NCI-H2029 treated with DMSO at 0.1 percent for 48 hours (cell line): ENCODE results near the gene LRRC15.
A peak's percentile ranks its signal among the peaks of the same experiment; 100 is the strongest.

Source experiments
- DNase-seq: peaks from one replicate; lab custom pipeline; 2025; lab: John Stamatoyannopoulos, UW

Gene LRRC15

DNA sequence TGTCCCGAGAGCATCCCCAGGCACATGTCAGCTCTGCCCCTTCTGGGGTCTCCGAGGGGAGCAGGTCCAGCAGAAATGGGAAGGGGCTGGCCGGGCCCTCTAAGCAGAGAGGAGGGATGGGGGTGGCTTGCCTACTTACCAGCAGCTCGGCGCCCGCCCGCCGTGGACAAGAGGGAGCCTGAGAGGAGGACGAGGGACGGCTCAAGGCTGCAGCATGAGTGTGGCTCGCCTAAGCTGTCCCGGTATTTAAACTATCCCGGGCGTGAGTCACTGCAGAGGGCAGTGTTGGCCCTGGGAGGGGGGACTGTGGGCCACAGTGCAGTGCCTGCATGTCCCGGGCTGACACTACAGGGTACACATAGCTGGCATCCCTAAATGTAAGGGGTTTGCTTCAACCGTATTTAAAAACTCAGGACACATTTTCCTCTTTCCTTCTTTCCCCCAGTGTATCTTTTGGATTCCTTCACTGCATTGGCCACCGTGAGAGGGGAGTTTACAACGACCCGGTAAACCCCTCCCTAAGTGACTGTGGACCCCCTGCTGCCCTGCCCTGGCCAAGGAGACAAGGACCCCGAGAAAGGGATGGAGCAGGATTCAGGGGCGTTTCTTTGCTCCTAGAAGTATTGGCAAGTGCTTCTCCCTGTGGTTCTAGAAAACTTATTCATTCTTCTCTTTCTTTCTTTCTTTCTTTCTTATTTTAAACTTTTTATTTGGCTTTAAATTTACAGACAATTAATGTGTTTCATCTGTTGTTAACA, at the start of gene LRRC15:
LRRC15 (minus strand) TSS at position 222 of the 758 bp plus-strand sequence. CDS start 8,700 bp downstream, outside the sequence.
- DNase-seq = no peak

DNA sequence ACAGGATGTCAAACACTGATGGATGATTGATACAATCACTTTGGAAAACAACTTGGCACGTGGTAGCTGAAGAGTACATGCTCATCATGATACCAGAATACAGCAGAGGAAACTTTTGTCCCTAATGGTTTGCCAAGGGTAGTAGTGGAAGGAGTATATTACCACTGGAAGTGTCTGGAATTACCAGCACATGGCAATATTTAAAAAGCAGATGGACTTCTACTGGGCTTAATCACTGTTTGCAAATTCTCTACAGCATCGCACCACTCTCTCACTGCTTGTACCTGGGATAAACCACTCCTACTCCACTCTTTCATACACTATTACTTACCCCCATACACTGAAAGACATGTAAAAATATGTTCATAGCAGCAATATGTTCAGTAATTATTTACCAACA, 49.1 kb upstream of the LRRC15 start:
- no peak for DNase-seq

DNA sequence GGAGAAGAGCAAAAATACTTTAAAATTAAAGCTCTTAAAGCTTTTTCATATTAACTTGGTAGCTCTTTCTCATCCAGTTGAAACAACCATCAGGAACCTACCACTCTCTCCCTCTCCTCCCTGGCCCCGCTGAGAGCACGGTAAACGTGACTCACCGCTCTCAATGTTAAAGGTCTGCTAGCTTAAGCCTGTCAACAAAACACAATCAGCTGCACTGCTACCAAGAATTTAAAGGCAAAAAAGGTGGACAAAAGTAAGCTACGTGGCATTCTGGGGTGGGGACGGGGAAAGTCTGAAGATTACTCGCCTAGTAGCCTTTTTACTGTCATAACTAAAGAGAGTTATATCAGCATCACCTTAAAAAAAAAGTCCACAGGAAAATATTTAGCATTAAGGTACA, 37.9 kb upstream of the LRRC15 start:
- no peak for DNase-seq

DNA sequence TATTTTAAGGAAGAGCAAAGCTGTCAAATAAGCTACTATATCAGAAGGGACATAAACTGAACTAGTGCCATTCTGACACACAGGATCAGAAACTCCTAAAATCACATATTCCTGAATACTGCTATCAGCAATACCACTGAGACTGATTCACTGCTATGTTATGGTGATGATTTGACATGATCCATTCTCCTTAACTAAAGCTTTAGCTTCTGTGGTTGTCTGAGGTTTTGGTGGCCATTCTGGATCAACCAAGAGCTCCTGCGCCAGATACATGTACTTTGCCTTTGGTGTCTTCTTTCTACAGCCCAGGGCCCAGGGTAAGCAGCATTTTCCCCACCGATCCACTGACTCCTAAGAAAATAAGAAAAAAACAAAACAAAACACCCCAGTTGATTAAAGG, 36.2 kb upstream of the LRRC15 start:
- no peak for DNase-seq

DNA sequence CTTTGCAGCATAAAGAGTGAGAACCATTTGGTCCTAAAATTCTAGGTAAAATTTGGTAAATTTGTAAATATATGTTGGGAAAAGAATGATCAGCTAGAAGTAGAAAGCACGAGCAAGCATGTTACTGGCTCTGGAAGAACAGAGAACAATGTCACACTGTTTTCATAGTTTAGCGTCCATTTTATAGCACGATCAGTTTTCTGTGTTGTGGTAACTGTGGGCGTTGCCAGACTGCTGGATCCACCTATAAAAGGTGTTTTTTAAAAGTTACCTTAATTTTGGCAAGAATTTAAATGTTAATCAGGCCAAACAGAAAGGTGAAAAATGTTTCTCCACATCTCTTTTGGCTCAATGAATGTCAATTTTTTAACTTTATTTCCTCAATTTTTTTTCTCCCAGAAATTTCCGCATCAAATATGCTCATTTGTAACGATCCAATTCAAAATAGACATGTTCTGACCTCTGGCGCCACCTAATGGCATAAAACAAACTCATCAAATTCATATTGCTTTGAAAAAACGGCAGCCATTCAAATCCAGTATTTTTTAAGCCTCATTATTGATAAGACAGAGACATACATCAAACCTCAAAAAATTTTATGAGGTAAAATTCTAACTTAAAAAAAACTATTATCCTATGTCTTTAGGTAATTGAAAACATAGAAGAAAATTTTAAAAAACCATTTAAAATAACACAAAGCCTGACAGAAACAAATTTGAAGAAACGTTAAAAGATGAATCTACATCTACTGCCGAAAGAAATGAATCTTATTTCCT, 35.0 kb upstream of the LRRC15 start:
- DNase-seq = peak; percentile 62

DNA sequence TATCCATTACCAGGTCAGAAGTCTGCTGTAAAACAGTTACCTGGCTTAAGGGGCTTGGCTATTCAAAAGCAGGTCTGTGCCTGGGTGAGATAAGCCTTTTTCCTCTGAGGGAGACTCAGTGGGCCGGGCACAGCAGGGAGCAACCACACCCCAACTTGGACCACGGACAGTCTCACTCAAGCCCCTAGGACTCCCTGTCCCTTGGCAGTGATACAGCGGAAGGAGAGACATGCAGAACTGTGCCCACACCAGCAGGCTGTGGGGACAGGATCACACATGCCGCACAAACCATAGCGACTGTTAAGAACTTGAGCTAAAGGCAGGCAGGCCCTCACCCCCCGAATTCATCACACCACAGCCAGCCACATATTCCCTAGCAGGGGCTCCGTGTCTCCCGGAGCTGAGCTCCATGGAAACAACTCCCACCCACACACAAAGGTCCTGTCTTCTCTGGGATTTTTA, 32.4 kb upstream of the LRRC15 start:
- DNase-seq = no peak

DNA sequence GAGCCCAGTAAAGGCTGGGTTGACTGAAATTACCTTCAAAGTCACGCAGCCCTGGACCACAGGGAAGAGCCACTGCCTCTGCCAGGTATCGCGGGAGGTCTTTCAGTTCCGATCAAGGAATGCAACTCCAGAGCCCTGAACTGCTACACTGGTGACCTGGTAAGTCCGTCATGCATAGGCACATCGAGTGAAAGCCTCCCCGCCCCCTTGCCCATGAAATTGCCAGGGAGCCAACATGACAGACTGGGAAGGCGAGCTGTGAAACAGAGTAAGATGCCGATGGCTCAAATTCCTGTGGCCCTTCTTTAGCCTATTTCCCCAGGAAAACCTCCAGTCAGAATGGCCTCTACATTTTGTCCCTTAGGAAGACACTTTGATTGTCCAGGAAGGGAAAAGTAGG, 31.8 kb upstream of the LRRC15 start:
- no peak for DNase-seq

DNA sequence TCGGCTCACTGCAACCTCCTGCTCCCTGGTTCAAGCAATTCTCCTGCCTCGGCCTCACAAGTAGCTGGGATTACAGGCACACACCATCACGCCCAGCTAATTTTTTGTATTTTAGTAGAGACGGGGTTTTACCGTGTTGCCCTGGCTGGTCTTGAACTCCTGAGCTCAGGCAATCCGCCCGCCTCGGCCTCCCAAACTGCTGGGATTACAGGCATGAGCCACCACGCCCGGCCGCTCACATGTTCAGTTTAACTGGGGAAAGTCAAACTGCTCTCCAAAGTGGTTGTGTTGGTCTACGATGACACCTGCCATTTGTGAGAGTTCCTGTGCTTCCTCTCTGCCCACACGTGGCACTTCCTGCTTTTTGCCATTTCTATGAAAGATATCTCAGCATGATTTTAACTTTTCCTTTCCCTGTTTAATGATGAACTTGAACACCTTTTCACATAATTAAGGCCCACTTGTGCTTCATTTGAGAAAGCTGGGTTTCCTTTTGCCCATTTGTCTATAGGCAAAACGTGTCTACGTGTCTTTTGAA, 30.4 kb upstream of the LRRC15 start:
- DNase-seq = no peak

DNA sequence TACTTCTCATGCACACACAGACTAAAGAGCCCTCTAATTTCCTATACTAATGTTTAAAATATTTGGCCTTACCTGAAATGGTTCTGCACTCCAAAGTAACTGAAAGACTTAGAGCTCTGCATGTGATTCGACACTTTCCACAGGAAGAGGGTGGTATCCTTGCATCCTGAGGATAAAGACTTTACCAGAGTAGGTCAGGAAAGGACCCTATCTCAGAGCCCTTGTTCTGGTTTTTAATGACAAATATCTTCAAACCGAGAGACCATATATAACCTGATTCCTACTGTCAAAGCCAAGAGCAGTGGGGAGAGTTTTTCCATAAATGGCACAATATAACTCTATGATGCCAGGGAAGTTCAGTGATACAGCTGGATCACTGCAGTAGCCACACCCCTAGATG, 29.6 kb upstream of the LRRC15 start, which contains the start of gene GP5:
GP5 (minus strand) TSS at position 101 of the 400 bp plus-strand sequence. CDS start 984 bp downstream, outside the sequence.
- DNase-seq = no peak

DNA sequence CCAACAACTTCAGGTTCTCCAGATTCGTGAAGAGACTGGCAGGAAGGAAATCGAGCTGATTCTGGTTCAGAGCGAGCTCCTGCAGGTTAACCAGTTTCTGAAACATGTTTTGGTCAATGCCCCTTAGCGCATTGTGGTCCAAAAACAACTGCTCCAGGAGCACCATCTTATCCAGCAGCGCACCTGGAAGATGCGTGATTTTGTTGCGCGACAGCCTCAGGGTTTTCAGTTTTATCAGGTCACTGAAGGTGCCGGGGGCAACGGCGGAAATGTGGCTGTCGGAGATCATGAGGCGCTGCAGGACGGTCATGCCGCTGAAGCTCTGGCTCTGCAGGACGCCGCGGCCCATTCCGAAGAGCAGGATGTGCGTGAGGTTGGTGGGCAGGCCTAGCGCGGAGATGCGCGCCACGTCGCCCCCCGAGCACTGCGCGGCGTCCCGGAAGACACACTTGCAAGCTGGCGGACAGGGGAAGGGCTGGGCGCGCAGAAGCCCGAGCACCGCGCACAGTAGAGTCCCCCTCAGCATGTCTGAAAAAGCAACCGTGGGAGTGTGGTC, 28.3 kb upstream of the LRRC15 start:
- DNase-seq = no peak

DNA sequence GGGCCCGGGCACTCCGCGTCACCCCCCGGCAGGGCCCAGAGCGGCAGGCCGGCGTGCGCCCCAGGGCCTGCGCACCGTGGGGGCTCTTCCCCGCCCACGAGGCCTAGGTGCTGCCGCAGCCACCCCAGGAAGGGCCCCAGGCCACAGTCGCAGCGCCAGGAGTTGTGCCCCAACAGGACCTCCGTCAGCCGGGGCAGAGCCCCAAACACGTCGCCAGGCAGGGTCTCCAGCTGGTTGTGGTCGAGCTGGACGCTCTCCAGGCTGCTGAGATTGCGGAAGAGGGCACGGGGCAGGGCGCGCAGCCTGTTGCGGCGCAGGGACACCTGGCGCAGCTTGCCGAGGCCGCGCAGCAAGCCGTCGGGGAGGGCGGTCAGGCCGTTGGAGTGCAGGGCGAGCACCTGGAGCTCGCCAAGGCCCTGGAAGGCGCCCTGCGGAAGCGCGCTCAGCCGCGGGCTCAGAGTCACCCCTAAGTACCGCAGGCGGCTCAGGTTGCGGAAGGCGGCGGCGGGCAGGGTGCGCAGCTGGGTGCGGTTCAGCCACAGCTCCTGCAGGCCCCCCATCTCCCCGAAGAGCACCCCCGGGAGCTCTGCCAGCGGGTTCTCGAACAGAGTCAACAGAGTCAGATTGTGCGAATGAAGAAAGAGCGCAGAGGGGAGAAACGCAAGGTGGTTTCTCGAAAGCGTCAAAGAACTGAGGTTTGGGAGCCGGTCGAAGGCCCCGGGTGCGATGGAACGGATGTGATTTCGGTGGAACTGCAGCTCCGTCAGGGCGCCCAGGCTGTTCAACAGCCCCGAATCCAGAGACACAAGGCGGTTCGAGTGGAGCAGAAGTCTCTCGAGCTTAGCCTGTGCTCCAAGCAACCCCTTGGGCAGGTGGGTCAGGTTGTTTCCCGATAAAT, 27.6 kb upstream of the LRRC15 start:
- no peak for DNase-seq

DNA sequence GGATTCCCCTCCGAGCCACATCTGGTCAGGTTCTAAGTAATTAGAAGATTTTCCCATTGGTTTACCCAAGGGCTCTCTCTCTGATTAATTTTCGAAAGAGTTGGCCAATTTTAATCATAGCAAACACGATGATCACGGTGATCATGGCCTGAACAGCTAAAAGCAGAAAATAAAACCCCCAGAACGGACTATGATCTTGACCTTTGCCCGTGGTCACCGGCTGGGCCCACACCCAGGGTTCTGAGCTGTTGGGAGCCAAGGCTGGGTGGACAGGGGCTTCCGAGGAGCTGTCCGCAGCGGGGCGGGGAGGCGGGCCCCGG, 27.0 kb upstream of the LRRC15 start:
- no peak for DNase-seq

DNA sequence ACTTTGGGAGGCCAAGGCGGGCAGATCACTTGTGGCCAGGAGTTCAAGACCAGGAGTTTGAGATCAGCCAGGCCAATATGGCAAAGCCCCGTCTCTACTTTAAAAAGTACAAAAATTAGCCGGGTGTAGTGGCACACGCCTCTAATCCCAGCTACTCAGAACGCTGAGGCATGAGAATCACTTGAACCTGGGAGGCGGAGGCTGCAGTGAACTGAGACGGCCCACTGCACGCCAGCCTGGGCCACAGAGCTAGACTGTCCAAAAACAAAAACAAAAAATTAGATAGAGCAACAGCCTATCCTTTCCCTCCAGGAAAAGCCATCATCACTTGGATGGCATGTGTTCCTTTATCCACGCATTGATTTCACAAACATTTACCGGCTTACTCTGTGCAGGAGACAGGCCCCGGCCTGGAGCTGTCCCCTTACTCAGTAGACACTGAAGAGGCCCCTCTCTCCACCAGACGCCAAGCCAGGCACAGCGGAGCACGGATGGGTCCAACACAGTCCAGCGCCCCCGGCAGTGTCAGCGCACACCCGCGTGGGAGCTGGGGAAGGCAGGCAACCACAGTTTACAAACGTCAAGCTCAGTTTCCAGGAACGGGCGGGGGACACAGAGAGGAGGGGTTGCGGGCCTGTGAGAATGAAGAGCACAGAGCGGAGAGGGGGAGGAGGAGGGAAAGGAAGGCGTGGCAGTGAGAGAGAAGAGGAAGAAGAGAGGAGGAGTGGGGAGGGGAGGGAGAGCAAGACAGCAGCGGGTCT, 26.4 kb upstream of the LRRC15 start:
- no peak for DNase-seq

DNA sequence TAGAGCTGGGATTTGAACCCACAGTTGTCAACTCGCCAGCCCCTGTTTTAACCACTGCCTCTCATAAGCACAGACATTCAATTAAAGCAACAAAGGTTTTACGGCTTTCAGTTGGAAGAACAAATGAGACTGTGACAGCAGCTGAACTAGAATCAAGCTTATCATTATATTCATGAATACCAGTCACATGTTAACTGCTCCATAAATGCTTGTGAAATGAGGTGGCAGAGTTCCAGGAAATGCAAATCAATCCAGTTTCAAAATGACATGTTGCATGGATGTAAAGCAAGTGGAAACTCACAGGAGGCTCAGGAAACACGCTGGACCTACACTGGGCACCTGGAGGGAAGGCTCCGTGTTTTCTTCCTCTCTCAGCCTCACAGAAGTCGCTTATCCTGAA, 25.7 kb upstream of the LRRC15 start:
- DNase-seq = peak; percentile 23

DNA sequence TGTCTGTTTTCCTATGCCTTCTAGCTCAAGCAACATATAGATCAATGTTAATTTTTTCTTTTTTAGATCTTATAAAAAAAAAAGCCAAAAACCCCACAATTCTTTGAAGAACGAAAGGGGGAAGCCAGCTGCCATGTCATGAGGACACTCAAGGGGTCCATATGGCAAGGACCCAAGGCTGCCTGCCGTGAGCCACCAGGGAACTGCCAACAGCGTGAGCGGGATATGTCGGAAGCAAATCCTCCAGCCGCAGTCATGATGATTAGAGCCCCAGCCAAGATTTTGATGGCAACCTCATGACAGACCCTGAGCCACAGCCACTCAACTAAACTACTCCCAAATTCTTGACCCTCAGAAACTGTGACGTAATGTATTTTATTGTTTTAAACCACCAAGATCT, 23.0 kb upstream of the LRRC15 start:
- DNase-seq = no peak

DNA sequence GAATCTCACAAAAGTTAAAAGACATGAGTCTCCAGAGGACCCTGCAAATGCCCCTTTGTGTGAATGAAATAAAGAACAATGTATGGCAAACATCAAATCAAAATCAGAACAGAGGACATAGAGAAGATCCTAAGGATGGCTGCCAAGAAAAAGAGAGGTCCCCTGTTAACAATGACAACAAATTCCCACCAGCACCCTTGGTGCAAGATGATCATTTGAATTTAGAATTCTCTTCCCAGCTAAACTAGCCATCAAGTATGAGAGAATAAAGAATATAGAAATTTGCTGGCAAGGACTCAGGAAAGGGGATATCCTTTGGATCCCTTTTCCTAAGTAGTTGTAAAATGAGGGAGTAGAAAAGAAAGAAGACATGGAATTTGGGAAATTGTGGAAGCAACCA, 21.3 kb upstream of the LRRC15 start:
- DNase-seq = no peak

DNA sequence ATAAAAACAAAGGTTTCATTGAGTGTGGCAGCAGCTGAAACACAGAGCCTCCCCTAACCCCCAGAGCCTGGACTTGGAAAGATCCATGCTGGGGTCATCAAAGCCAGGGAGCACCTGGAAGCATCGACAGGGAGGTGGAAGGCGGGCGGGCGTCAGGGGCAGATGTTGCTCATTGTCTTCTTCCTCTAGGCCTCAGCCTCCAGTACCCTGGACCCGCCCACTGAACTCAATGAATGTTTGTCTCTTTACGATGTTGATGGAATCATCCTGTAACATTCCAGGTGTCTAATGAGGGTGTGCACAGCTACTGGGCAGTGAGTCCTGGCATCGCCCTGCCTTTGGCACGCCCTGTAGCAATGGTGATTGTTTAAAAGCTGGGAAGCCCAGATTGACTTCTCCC, 19.7 kb upstream of the LRRC15 start:
- DNase-seq = no peak

DNA sequence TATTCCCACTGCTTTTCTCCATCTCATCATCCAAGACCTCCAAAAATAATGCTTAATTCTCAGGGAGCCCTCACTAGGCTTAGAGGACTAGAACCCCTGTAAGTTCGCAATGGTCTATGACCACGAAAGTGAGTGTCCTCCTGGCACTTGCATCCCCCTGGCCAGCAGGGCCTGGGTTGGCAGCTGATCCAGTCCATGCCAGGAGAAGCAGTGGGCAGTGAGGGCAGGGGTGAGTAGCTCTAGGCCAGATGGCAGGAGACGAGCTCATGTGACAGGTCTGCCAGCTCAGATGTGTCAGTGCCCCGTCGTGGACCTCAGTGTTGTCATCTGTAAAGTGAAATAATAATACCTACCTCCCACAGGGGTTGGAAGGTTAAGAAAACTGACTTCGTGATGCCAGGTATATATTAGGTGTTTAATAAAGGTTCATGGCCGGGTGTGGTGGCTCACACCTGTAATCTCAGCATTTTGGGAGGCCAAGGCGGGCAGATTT, 18.4 kb upstream of the LRRC15 start:
- no peak for DNase-seq

DNA sequence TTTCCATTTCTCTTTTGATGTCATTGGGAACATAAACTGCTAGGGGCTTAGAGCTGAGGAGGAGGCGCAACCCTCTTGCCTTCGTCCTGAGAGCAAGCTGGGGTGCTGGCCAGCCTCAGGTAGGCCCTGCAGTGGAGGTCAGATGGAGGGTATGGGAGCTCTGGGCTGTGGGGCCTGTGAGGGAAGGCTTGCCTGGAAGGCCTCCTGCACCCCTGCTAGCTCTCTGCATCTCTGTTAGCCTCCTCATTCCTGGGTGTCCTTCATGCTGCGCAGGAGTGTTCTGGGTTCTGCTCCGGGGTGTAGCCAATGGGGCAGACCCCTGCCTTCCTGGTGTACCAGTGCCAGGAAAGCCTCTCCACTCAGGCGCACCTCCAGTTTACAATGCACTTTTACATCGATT, 17.7 kb upstream of the LRRC15 start:
- DNase-seq = no peak

DNA sequence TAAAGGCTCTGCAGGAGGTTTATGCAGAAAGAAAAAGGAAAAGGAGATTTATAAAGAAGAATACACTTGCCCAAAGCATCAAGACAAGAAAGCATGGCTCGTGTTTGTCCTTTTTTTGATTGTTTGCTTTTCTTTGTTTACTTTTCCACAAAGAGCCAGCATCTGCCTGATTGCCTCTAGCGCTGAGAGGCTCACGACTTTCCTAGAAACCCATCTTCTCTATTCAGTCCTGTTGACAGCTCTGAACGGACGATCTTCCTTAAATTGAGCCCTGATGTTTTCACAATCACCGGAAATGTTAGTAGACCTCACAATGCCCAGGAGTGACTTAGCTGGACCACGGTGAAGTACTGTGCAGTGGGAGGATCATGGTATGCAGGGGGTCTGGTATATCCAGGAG, 17.1 kb upstream of the LRRC15 start:
- peak; percentile 16 for DNase-seq

DNA sequence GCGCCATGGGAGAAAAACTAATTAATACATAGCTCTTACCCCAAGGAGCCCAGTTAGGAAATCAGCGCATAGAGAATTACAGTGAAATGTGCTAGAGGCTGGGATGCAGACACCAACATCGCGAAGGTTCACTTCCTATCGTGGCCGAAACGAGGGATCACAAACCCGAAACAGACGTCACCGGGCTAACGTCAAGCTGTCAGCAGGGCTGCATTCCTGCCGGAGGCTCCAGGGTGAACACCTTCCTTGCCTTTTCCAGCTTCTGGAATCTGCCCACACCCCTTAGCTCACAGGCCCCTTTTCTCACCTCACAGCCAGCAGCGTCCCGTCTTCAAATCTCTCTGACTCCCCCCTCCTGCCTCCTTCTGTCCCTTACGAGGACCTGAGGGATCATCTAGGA, 16.5 kb upstream of the LRRC15 start:
- no peak for DNase-seq
